Stimulated activated CD8-positive, alpha-beta memory T cell treated with anti-CD3 and anti-CD28 coated beads, Interleukin-2, amount 100 ng/mL, for 1 hour (primary cell): Measurements from ENCODE around the gene PUS3.

Experiments
- DNase-seq, 2 donors: peaks; one replicate each; pipeline ENCODE4 v3.0.0-alpha.2; 2020; ENCODE audit warnings: low read depth in 2 of 2

The PUS3 gene, protein sequence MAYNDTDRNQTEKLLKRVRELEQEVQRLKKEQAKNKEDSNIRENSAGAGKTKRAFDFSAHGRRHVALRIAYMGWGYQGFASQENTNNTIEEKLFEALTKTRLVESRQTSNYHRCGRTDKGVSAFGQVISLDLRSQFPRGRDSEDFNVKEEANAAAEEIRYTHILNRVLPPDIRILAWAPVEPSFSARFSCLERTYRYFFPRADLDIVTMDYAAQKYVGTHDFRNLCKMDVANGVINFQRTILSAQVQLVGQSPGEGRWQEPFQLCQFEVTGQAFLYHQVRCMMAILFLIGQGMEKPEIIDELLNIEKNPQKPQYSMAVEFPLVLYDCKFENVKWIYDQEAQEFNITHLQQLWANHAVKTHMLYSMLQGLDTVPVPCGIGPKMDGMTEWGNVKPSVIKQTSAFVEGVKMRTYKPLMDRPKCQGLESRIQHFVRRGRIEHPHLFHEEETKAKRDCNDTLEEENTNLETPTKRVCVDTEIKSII

DNA sequence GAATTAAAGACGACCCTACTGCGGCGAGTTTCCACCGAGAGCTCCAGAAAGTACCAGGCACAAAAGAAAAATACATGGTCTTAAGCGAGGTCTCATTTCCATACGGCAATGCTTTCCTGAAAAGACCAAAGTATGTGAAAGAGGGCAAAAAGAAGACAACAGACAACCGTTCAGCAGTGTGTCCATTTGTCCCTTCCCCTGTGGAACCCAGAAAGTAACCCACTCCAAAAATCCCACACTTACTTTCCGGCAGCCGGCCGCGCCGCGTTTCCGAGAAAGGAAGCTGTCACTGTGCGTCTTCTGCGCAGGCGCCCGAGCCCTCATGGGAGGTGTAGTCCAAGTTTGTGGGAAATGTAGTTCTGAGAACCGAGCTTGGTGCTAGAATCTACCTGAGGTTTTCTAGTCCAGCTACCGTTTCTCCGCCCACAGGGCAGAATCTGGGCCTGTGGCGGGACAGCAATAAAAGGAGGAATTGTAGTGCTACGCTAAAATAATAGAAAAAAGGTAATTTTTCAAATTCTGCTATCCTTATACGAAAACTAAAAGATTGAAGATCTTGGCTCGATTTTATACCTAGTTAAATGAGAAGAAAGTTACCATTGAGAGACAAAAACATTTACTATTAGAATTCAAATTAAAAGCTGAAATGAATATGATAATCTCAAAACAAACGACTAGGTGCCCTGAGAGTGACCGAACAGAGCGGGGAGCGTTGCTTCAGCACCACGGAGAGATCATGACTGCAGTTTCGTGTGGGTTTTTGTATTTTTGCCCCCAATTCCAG is at the start of gene PUS3:
TSS of gene PUS3 (minus strand) at position 280 of the 784 bp plus-strand sequence. CDS start 6,922 bp downstream, outside the sequence.
- DNase-seq = peak; percentile 65 to 76

DNA sequence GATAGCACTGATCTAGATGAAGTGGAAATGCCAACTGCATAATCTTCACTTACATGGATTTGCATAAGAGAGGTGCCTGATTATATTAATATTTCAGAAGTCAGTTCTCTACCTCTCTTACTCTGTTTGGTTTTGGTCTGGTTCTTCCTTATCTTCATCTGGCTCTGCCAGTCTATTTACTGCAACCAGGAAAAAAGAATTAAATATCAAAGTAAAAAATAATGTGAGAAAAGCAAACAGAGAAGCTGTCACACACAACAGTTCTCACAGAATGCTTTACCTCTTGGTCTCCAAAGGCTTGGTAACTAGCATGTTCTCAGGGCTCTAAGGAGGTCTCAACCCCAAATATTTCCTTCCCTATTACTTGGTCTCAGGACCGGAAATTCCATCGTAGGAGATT is 49.6 kb upstream of the PUS3 start:
- no peak for DNase-seq

- no peak for DNase-seq
Observed at GRCh38 chr11:125951731-125952130, 48.7 kb upstream of the PUS3 start.

DNA sequence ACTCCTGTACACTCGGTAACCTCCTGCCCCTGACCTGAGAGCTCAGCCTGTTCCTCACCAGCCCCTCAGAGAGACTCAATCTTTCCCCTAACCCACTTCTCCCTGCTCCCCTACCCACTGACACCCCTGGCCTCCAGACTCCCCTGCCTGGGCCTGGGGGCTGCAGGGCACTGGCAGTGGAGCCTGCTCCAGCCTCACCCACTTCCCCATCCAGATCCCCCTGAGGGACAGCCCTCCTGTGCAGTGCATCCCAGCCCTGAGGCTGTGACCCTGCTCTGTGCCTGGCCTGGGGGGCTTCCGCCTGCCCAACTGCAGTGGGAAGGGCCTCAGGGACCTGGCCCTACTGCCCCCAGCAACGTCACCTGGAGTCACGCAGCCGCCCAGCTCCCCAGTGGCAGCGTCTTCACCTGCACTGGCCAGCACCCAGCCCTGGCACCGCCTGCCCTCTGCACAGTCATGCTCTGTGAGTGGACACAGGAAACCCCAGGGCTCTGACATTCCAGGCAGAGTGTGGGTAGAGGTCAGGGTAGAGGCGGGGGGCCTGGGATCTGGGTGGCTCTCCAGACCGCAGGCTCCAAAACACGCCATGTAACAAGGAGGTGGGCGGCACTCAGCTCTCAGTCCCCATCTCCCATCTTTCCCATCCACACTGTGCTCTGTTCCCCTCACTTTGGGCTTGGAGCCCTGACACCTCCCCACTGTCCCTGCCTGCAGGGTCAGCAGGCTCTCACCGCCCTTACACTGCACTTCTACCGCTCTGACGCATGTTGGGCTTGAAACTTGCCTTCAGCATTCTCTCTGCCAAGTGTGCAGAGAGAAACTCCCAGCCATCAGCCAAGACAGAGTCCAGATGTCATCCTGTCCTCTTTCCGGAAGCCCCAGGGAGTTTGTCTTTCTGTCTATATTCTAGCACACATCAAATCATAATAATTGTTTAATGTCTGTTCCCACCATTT is 48.0 kb upstream of the PUS3 start:
- DNase-seq = no peak

GRCh38 chr11:125950178-125950490 is 47.1 kb upstream of the PUS3 start:
- DNase-seq = no peak

- DNase-seq = no peak
Observed at GRCh38 chr11:125949271-125950177, 46.5 kb upstream of the PUS3 start.

- no peak for DNase-seq
Observed at GRCh38 chr11:125948278-125949051, 45.5 kb upstream of the PUS3 start.

DNA sequence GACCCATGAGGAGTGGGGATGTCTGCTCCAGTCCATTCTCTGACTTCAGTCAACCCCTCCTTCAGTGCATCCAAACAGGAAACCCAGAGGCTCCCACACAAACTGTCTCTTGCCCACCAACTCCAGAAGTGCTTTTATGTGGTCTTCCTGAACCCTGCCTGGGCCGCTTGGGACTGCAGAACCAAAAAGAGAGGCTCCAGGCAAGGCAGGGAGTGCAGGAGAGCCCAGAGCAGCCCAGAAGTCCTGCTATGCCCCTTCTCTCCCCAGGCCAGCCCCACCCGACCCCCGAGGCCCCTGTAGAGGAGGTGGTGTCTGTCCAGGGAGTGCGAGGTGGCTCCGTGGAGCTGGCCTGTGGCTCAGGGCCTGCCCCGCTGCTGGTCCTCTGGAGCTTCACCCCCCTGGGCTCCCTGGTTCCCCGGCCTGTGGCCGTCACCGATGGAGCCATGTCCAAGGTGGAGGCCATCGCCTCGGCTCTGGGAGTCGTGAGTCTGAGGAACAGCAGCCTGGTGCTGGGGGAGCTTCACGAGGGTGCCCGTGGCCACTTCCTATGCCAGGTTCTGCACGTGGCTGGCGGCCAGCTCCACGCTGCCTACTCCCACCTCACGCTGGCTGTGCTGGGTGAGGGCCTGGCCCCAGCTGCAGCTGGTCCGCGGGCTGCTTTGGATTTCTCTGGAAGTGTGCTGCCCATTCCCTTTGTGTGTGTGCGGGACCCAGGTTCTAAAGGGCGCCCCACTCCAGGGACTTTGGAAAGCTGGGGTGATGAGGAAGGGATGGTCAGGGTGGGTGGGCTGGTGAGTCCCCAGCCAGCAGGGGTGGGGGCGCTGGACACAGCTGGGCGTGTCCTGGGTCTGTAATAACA is 44.6 kb upstream of the PUS3 start:
- DNase-seq = no peak

- no peak for DNase-seq
Observed at GRCh38 chr11:125946712-125947418, 43.9 kb upstream of the PUS3 start.

DNA sequence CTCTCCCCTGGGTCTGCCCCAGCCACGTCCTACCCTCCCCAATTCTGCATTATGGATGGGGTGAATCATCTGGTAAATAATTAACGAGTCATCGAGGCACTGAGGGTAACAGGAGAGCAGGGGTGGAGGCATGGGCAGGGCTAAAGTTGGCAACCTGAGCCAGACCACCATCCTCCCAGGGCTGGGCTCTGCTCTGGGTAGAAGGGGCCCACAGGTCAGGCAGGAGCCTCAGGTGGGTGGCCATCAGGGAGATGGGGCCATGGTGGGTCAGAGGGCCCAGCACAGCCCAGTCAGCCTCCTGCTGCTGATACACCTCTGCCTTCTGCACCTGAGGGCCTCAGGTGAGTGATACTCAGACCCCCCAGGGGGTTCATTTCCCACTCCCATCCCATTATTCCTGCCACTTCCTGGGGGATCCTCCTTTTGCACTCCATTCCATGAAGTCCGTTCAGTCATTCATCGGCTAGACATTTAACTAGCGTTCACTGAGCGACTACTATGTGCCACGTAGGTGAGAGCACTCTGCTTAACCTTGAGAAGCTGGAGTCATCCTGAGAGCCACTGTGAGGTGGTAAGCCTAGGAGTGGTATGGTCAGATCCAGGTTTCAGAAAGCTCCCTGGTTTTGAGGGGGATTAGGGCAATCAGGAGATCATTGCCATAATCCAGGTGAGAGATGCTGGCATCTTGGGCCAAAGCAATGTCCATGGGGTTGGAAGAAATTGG is 43.0 kb upstream of the PUS3 start, which contains the start of gene VSIG10L2:
TSS of gene VSIG10L2 (plus strand) at position 248 of the 724 bp plus-strand sequence. CDS start at position 260, 12 bp downstream.
- DNase-seq = no peak

GRCh38 chr11:125945011-125945796 is 42.2 kb upstream of the PUS3 start:
- DNase-seq = no peak

DNA sequence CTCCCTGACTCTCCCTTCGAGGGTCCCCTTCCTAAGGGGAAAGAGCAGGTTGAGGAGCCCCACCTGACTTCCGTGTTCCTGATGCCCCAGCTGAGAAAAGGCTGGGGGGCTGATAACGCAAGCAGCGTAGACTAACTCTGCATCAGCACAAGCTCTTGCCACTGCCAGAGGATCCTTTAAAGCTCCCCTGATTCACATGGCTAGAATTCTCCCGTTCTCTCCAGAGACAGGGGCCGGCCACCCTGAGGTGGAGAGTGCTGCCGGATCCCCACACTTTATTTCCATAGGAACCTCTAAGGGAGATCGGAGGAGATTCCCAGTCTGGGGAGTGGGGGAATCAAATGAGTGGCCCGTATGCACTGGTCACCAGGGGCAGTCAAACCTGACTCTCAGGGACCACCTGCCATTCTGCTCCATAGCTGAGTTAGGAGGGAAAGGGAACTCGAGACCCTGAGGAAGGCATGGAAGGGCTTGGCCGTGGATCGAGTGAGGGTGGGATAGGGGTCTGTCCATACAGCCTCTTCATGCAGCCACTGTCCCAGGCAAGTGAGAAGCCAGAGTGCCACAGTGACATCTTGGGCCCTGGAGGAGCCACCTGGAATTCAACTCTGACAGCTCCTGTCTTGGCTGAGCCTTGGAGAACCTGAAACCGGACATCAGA is 41.5 kb upstream of the PUS3 start:
- no peak for DNase-seq

DNA sequence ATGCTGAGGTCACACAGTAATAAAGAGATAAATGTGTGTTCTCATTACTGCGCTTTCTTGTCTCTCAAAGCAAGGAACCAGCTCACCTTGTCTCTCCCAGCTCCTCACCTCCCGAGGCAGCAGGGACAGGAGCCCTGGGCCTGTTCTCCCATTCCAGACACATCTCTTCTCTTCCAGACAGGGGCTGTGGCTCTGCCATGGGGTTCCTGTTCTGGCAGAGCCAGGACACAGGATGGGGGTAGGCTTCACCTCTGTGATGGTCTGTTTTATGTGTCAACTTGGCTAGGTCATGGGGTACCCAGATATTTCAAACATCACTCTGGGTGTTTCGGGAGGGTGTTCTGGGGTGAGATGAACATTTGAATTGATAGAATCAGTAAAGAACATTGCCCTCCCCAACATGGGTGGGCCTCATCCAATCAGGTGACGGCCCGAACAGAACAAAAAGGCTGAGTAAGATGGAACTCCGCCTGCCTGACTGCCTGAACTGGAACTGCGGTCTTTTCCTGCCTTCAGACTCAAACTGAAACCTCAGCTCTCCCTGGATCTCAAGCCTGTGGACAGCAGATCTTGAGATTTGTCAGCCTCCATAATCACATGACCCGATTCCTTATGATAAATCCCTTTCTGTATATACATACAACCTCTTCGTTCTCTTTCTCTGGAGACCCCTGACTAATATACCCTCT is 40.8 kb upstream of the PUS3 start:
- no peak for DNase-seq

- no peak for DNase-seq
Observed at GRCh38 chr11:125942771-125943428, 39.9 kb upstream of the PUS3 start.
